ENCODE measurements around the gene ZC3H13. TPM values are rescaled to one million over a fixed set of nuclear protein-coding genes. Genes with fewer than 3 reads are reported as not detected.

ZC3H13 gene
- total RNA-seq, 2 experiments from 2014 or later, result 27.2 to 43.9 TPM

GRCh38 chr13:45950386-45951000 lies 102.1 kb downstream of the ZC3H13 start:
- intact Hi-C loops (cut with micrococcal nuclease; ENCODE audit: unreplicated experiment), result no loop called here
- H3K9me3 ChIP-seq (ENCODE audit: low read length), result no peaks in the 10 kb centered on the region
- H2AFZ ChIP-seq (ENCODE audit: low read length), result no peak overlapping the region
- CTCF ChIA-PET (ENCODE audit: unreplicated experiment), result no interaction called here
- H3K4me1 ChIP-seq (ENCODE audit: insufficient read depth, low read length, poor library complexity, severe bottlenecking), result no peaks in the 10 kb centered on the region
- H3K4me2 ChIP-seq (ENCODE audit: low read length), result no peak overlapping the region
- DNase-seq (ENCODE audit: low spot score), result no peak
- H3K27ac ChIP-seq (ENCODE audit: low read depth, low read length, poor library complexity, severe bottlenecking), result no peak overlapping the region
- BruUV-seq (replicated peaks), result no TSS peak
- H3K4me3 ChIP-seq (ENCODE audit: low read depth, low read length, poor library complexity, severe bottlenecking), result no peak overlapping the region
- no peaks in the 10 kb centered on the region for H4K20me1 ChIP-seq (ENCODE audit: insufficient read depth, low read length)
- H3K9me2 ChIP-seq (ENCODE audit: insufficient read depth, low read length), result no peaks in the 10 kb centered on the region
- no peaks in the 10 kb centered on the region for H3K79me2 ChIP-seq (ENCODE audit: insufficient read depth, low read depth, low read length)
- peaks cover 6% of the 10 kb centered on the region; the same call in 1 of the 2 replicates for H3K36me3 ChIP-seq (ENCODE audit: insufficient read depth, low read length)
- POLR2A ChIA-PET, result interaction anchor here (1.9 kb wide), 1 partner anchor 10 kb away, joined by 6 read pairs; no protein-coding TSS in a partner anchor
- no peak for TF ChIP-seq CTCF (conservative IDR thresholded peaks at IDR 0.05; ENCODE audit: low read length)
- TF ChIP-seq EZH2phosphoT487 (IDR thresholded peaks at IDR 0.05; ENCODE audit: borderline replicate concordance, low read depth, low read length), result no peak

- no peak overlapping the region for H2AFZ ChIP-seq (ENCODE audit: low read length)
- no peaks in the 10 kb centered on the region for H3K9me3 ChIP-seq (ENCODE audit: low read length)
- POLR2A ChIA-PET, result interaction anchor here (0.7 to 1.9 kb wide), 2 partner anchors 9 to 257 kb away, joined by 3 to 6 read pairs; no protein-coding TSS in a partner anchor
- no peak overlapping the region for H3K4me3 ChIP-seq (ENCODE audit: low read depth, low read length, poor library complexity, severe bottlenecking)
- CTCF ChIA-PET (ENCODE audit: unreplicated experiment), result no interaction called here
- no peaks in the 10 kb centered on the region for H3K4me1 ChIP-seq (ENCODE audit: insufficient read depth, low read length, poor library complexity, severe bottlenecking)
- intact Hi-C loops (cut with micrococcal nuclease; ENCODE audit: unreplicated experiment), result no loop called here
- TF ChIP-seq EZH2phosphoT487 (IDR thresholded peaks at IDR 0.05; ENCODE audit: borderline replicate concordance, low read depth, low read length) (no peak), CTCF (conservative IDR thresholded peaks at IDR 0.05; ENCODE audit: low read length) (no peak)
- H3K36me3 ChIP-seq (ENCODE audit: insufficient read depth, low read length), result no peaks in the 10 kb centered on the region
- no peak overlapping the region for H3K4me2 ChIP-seq (ENCODE audit: low read length)
- DNase-seq (ENCODE audit: low spot score), result no peak
- H3K9me2 ChIP-seq (ENCODE audit: insufficient read depth, low read length), result no peaks in the 10 kb centered on the region
- no TSS peak for BruUV-seq (replicated peaks)
- H3K79me2 ChIP-seq (ENCODE audit: insufficient read depth, low read depth, low read length), result no peaks in the 10 kb centered on the region
- no peaks in the 10 kb centered on the region for H4K20me1 ChIP-seq (ENCODE audit: insufficient read depth, low read length)
- no peak overlapping the region for H3K27ac ChIP-seq (ENCODE audit: low read depth, low read length, poor library complexity, severe bottlenecking)
These were observed 103.4 kb downstream of the ZC3H13 start for GRCh38 chr13:45949161-45949560.

- CTCF ChIA-PET (ENCODE audit: unreplicated experiment), result no interaction called here
- BruUV-seq (replicated peaks), result no TSS peak
These were observed 108.6 kb downstream of the ZC3H13 start for GRCh38 chr13:45943965-45944364.

More at GRCh38 chr13:45943965-45944364, 108.6 kb downstream of the ZC3H13 start:
- Histone ChIP-seq H3K9me3 (ENCODE audit: low read length) (no peaks in the 10 kb centered on the region), H3K27ac (ENCODE audit: low read depth, low read length, poor library complexity, severe bottlenecking) (no peak overlapping the region), H3K79me2 (ENCODE audit: insufficient read depth, low read depth, low read length) (no peaks in the 10 kb centered on the region), H2AFZ (ENCODE audit: low read length) (no peak overlapping the region), H3K36me3 (ENCODE audit: insufficient read depth, low read length) (no peaks in the 10 kb centered on the region), H3K4me2 (ENCODE audit: low read length) (no peak overlapping the region), H3K4me1 (ENCODE audit: insufficient read depth, low read length, poor library complexity, severe bottlenecking) (no peaks in the 10 kb centered on the region), H3K9me2 (ENCODE audit: insufficient read depth, low read length) (no peaks in the 10 kb centered on the region), H3K4me3 (ENCODE audit: low read depth, low read length, poor library complexity, severe bottlenecking) (no peak overlapping the region), H4K20me1 (ENCODE audit: insufficient read depth, low read length) (no peaks in the 10 kb centered on the region)
- DNase-seq (ENCODE audit: low spot score), result no peak
- POLR2A ChIA-PET, result no interaction called here
- intact Hi-C loops (cut with micrococcal nuclease; ENCODE audit: unreplicated experiment), result no loop called here
- TF ChIP-seq EZH2phosphoT487 (IDR thresholded peaks at IDR 0.05; ENCODE audit: borderline replicate concordance, low read depth, low read length) (no peak), CTCF (conservative IDR thresholded peaks at IDR 0.05; ENCODE audit: low read length) (no peak)

Data from OCI-LY7 (cell line).